Osteoblast (primary cell): ENCODE results near the gene ADRA2C. TPM values are rescaled to one million over a fixed set of nuclear protein-coding genes. Genes with fewer than 3 reads are reported as not detected.

Experiments used
- DNase-seq: peaks from one replicate; pipeline ENCODE4 v3.0.0; 2011; ENCODE audit warnings: low spot score, mixed read lengths; ENCODE audit not compliant: insufficient read length; ENCODE audit errors: missing footprints
- H2AFZ ChIP-seq: 2 replicates; pipeline ENCODE4 v1.6.0; 2011; ENCODE audit warnings: mild to moderate bottlenecking, low read length
- H3K27ac ChIP-seq: 2 replicates; pipeline ENCODE4 v1.5.1; 2011; ENCODE audit warnings: mild to moderate bottlenecking, low read depth, low read length, moderate library complexity
- H3K27me3 ChIP-seq: 2 replicates; pipeline ENCODE4 v1.6.0; 2012; ENCODE audit warnings: mild to moderate bottlenecking, control low read depth, inconsistent platforms, low read length, moderate library complexity; ENCODE audit not compliant: insufficient read depth
- H3K36me3 ChIP-seq: 2 replicates; pipeline ENCODE4 v1.5.1; 2011; ENCODE audit warnings: mild to moderate bottlenecking, low read length, control low read depth, moderate library complexity; ENCODE audit not compliant: insufficient read depth
- H3K4me1 ChIP-seq: 2 replicates; pipeline ENCODE4 v1.5.1; 2011; ENCODE audit warnings: mild to moderate bottlenecking, low read length, control low read depth, moderate library complexity; ENCODE audit not compliant: insufficient read depth
- H3K4me2 ChIP-seq: 2 replicates; pipeline ENCODE4 v1.6.0; 2011; ENCODE audit warnings: mild to moderate bottlenecking, low read length; ENCODE audit not compliant: insufficient read depth
- H3K4me3 ChIP-seq: fragments of 200-600 bp; sonication (generic); 3 replicates; pipeline ENCODE4 v1.5.1; 2012; ENCODE audit warnings: mild to moderate bottlenecking, low read length, inconsistent platforms; ENCODE audit not compliant: insufficient read depth
- H3K79me2 ChIP-seq: 2 replicates; pipeline ENCODE4 v1.6.0; 2012; ENCODE audit warnings: mild to moderate bottlenecking, low read length, control low read depth, inconsistent platforms; ENCODE audit not compliant: insufficient read depth
- H3K9me3 ChIP-seq: 2 replicates; pipeline ENCODE4 v1.5.1; 2011; ENCODE audit warnings: low read depth, low read length, control low read depth
- H4K20me1 ChIP-seq: 2 replicates; pipeline ENCODE4 v1.6.0; 2012; ENCODE audit warnings: mild to moderate bottlenecking, low read length, control low read depth; ENCODE audit not compliant: insufficient read depth
- total RNA-seq: library from RNA; depleted of rRNA; stranded (reverse); fragments of >200 nt; gene quantifications from 2 replicates; pipeline ENCODE4 v1.2.3, GENCODE V29; 2012
- TF ChIP-seq, protein P1 (sequence below): IDR thresholded peaks from 2 replicates; pipeline ENCODE4 v1.5.1; 2011; ENCODE audit warnings: mild to moderate bottlenecking, low read depth, low read length, moderate library complexity; ENCODE audit errors: extremely low read depth

ADRA2C gene
- total RNA-seq, 1 donor: 1.1 TPM

DNA sequence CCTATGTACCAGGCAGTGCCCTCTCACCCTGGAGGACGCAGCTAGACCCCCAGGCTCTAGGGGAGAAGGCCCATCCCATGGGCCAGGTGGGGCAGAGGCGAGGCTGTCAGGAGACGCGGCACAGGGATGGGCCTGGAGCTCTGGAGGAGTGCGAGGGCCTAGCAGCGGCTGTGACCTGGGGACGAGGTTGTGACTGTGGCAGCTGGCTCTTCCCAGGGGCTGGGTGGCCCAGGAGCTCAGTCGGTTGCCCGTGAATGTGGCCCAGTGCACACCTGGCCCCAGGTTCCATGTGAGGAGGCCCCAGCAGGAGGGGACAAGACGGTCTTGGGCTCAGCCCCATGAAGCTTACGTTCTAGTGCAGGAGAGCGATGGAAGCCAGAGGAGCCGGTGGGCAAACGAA is 31.0 kb upstream of the ADRA2C start:
- no peak for DNase-seq
- Histone ChIP-seq H3K9me3 (peaks cover 4% of the 10 kb centered on the region), H3K4me2 (no peak overlapping the region), H3K27me3 (peaks cover 26% of the 10 kb centered on the region), H4K20me1 (no peaks in the 10 kb centered on the region), H3K4me1 (no peaks in the 10 kb centered on the region), H3K4me3 (no peak overlapping the region), H2AFZ (no peak overlapping the region), H3K36me3 (no peaks in the 10 kb centered on the region), H3K79me2 (no peaks in the 10 kb centered on the region), H3K27ac (no peak overlapping the region)
- TF ChIP-seq, protein P1, sequence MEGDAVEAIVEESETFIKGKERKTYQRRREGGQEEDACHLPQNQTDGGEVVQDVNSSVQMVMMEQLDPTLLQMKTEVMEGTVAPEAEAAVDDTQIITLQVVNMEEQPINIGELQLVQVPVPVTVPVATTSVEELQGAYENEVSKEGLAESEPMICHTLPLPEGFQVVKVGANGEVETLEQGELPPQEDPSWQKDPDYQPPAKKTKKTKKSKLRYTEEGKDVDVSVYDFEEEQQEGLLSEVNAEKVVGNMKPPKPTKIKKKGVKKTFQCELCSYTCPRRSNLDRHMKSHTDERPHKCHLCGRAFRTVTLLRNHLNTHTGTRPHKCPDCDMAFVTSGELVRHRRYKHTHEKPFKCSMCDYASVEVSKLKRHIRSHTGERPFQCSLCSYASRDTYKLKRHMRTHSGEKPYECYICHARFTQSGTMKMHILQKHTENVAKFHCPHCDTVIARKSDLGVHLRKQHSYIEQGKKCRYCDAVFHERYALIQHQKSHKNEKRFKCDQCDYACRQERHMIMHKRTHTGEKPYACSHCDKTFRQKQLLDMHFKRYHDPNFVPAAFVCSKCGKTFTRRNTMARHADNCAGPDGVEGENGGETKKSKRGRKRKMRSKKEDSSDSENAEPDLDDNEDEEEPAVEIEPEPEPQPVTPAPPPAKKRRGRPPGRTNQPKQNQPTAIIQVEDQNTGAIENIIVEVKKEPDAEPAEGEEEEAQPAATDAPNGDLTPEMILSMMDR: no peak

DNA sequence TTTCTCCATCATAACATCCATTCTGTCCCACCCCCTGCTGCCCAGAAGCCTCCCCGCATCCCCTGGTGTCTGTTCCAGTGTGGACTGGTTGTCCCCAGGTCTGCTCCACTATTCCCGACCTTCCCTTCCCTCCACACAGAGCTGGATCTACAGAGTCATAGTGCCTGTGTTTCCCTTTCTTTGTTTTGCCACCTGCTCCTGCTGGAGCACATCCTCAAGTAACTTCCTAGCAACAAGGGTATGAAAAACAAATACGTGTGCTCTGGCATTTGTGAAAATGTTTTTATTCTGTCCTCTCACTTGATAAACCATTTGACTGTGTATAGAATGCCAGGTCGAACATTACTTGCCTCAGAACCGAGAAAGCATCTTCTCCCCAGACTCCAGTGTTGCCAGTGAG is 29.9 kb upstream of the ADRA2C start:
- Histone ChIP-seq H3K4me3 (no peak overlapping the region), H3K36me3 (no peaks in the 10 kb centered on the region), H3K79me2 (no peaks in the 10 kb centered on the region), H3K27me3 (peaks cover 26% of the 10 kb centered on the region), H3K4me1 (no peaks in the 10 kb centered on the region), H3K27ac (no peak overlapping the region), H2AFZ (no peak overlapping the region), H3K9me3 (peaks cover 4% of the 10 kb centered on the region), H4K20me1 (no peaks in the 10 kb centered on the region), H3K4me2 (no peak overlapping the region)
- no peak for DNase-seq
- TF ChIP-seq, protein P1: no peak

DNA sequence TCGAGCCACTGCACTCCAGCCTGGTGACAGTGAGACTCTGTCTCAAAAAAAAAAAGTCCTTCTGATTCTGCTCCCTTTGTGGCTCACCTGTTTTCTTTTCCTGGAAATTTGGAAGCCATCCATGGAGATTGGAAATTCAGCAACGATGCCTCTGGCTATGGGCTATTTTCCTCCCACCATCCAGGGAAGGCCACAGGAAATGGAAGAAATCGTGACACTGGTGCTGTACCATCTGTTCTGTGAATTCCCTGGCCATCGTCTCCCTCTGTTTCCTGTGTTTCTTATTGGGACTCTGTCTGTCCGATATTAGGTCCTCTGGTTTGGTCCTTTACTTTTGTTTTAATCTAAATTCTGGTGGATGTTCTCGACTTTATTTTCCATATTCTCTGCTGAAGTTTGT is 29.4 kb upstream of the ADRA2C start:
- no peaks in the 10 kb centered on the region for H4K20me1 ChIP-seq
- DNase-seq: no peak
- no peaks in the 10 kb centered on the region for H3K4me1 ChIP-seq
- H2AFZ ChIP-seq: no peak overlapping the region
- H3K4me3 ChIP-seq: no peak overlapping the region
- H3K27ac ChIP-seq: no peak overlapping the region
- peaks cover 26% of the 10 kb centered on the region for H3K27me3 ChIP-seq
- no peaks in the 10 kb centered on the region for H3K36me3 ChIP-seq
- no peaks in the 10 kb centered on the region for H3K79me2 ChIP-seq
- no peak overlapping the region for H3K4me2 ChIP-seq
- peaks cover 4% of the 10 kb centered on the region for H3K9me3 ChIP-seq
- TF ChIP-seq, protein P1: no peak

DNA sequence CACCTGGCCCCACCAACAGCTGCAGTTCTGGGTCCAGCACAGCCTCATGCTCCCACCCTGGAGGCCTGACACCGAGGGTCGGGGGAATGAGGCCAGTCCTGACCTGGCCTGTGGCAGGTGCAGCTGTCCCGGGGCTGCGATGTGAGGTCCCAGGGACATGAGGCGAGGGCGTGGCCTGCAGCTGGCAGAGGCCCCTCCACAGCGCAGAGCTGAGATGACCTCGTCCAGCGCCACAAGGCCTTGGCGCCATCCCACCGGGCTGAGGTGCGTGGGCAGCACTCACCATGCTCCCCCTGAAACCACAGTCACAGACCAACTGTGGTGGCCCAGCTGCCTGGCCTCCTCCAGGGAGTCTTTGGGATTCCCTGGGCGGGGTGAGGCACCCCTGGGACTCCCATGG is 26.6 kb upstream of the ADRA2C start:
- no peak overlapping the region for H2AFZ ChIP-seq
- no peak overlapping the region for H3K4me3 ChIP-seq
- H3K79me2 ChIP-seq: no peaks in the 10 kb centered on the region
- H3K27ac ChIP-seq: no peak overlapping the region
- no peaks in the 10 kb centered on the region for H4K20me1 ChIP-seq
- H3K4me2 ChIP-seq: no peak overlapping the region
- no peaks in the 10 kb centered on the region for H3K36me3 ChIP-seq
- peaks cover 10% of the 10 kb centered on the region for H3K9me3 ChIP-seq
- H3K4me1 ChIP-seq: no peaks in the 10 kb centered on the region
- no peak for DNase-seq
- peaks cover 24% of the 10 kb centered on the region for H3K27me3 ChIP-seq
- TF ChIP-seq, protein P1: no peak
